IMR-90 (cell line): ENCODE results near the gene KDM4B. TPM values are rescaled to one million over a fixed set of nuclear protein-coding genes. Genes with fewer than 3 reads are reported as not detected.

Experiments
- ATAC-seq: fragments of 200-7000 bp; cut with Tn5 transposase; 2 replicates; pipeline ENCODE4 v1.9.1; 2020; ENCODE audit warnings: low read depth, mild to moderate bottlenecking, moderate library complexity
- BruUV-seq: library from RNA; stranded (reverse); fragments of 400-500 nt; replicated peaks from 2 replicates; lab custom pipeline; 2021; lab: Mats Ljungman, UMichigan
- CTCF ChIA-PET: fragments of 300-600 bp; formaldehyde crosslinking; extraction: SDS; loops from one replicate; lab custom pipeline; 2021; ENCODE audit warnings: antibody characterized with exemption; lab: Yijun Ruan, JAX
- POLR2A ChIA-PET: fragments of 300-600 bp; sonication (Branson Sonifier 250); formaldehyde crosslinking; loops from one replicate; lab custom pipeline; 2022; ENCODE audit warnings: antibody characterized with exemption; ENCODE audit not compliant: unreplicated experiment; lab: Charles Lee
- DNase-seq: peaks from one replicate; pipeline ENCODE4 v3.0.0; 2013
- H2AFZ ChIP-seq: replicated peaks from 2 replicates; pipeline ENCODE3; 2013; ENCODE audit warnings: low read length, mild to moderate bottlenecking; ENCODE audit not compliant: poor library complexity
- H2AK5ac ChIP-seq: 2 replicates; pipeline ENCODE4 v1.6.1; 2013; ENCODE audit warnings: low read depth, low read length, inconsistent platforms
- H2AK9ac ChIP-seq: replicated peaks from 2 replicates; pipeline ENCODE3; 2013; ENCODE audit warnings: mild to moderate bottlenecking, low read depth, low read length, moderate library complexity; ENCODE audit not compliant: poor library complexity
- H2BK120ac ChIP-seq: 2 replicates; pipeline ENCODE4 v1.6.1; 2013; ENCODE audit warnings: low read depth, low read length, inconsistent platforms
- H2BK15ac ChIP-seq: 3 replicates; pipeline ENCODE4 v1.6.1; 2013; ENCODE audit warnings: low read depth, low read length, inconsistent platforms
- H2BK20ac ChIP-seq: 2 replicates; pipeline ENCODE4 v1.6.1; 2013; ENCODE audit warnings: low read depth, mild to moderate bottlenecking, inconsistent platforms, low read length, moderate library complexity
- H2BK5ac ChIP-seq: 2 replicates; pipeline ENCODE4 v1.6.1; 2013; ENCODE audit warnings: mild to moderate bottlenecking, low read depth, low read length, inconsistent platforms; ENCODE audit not compliant: poor library complexity, severe bottlenecking
- H3K14ac ChIP-seq: replicated peaks from 2 replicates; pipeline ENCODE4 v1.6.1; 2013; ENCODE audit warnings: low read depth, low read length, inconsistent platforms
- H3K18ac ChIP-seq: 2 replicates; pipeline ENCODE4 v1.6.1; 2013; ENCODE audit warnings: low read depth, low read length, control low read depth
- H3K23ac ChIP-seq: 2 replicates; pipeline ENCODE4 v1.6.1; 2013; ENCODE audit warnings: low read depth, low read length, inconsistent platforms
- H3K27ac ChIP-seq: 2 replicates; pipeline ENCODE4 v1.5.1; 2013; ENCODE audit warnings: mild to moderate bottlenecking, control low read depth, low read length; ENCODE audit not compliant: insufficient read depth
- H3K27me3 ChIP-seq: 2 replicates; pipeline ENCODE4 v1.6.1; 2013; ENCODE audit warnings: low read length; ENCODE audit not compliant: control insufficient read depth, insufficient read depth
- H3K36me3 ChIP-seq: 2 replicates; pipeline ENCODE4 v1.6.1; 2013; ENCODE audit warnings: low read length, mixed read lengths; ENCODE audit not compliant: control insufficient read depth, insufficient read depth
- H3K4ac ChIP-seq: 2 replicates; pipeline ENCODE4 v1.6.1; 2013; ENCODE audit warnings: low read depth, low read length, inconsistent platforms
- H3K4me1 ChIP-seq: 2 replicates; pipeline ENCODE4 v1.6.1; 2013; ENCODE audit warnings: low read length, mixed read lengths; ENCODE audit not compliant: control insufficient read depth, insufficient read depth
- H3K4me2 ChIP-seq: 2 replicates; pipeline ENCODE4 v1.6.1; 2013; ENCODE audit warnings: low read depth, mild to moderate bottlenecking, control low read depth, low read length, moderate library complexity
- H3K4me3 ChIP-seq: 2 replicates; pipeline ENCODE4 v1.5.1; 2013; ENCODE audit warnings: low read depth, mild to moderate bottlenecking, control low read depth, low read length, moderate library complexity; ENCODE audit not compliant: insufficient read depth
- H3K56ac ChIP-seq: 2 replicates; pipeline ENCODE4 v1.6.1; 2013; ENCODE audit warnings: low read length, inconsistent platforms; ENCODE audit not compliant: insufficient read depth; ENCODE audit errors: extremely low read depth
- H3K79me1 ChIP-seq, 2 experiments: 2 replicates each; pipeline ENCODE4 v1.6.1; 2013; ENCODE audit warnings: low read length in 2 of 2, inconsistent platforms in 1 of 2, low read depth in 1 of 2
- H3K9ac ChIP-seq: 2 replicates; pipeline ENCODE4 v1.6.1; 2013; ENCODE audit warnings: low read depth, low read length, control low read depth
- H3K9me1 ChIP-seq: 2 replicates; pipeline ENCODE4 v1.6.1; 2013; ENCODE audit warnings: low read length, inconsistent platforms; ENCODE audit not compliant: insufficient read depth
- H3K9me3 ChIP-seq: 2 replicates; pipeline ENCODE4 v1.6.1; 2013; ENCODE audit warnings: low read length; ENCODE audit not compliant: control insufficient read depth, insufficient read depth
- H4K20me1 ChIP-seq: 2 replicates; pipeline ENCODE4 v1.6.1; 2013; ENCODE audit warnings: low read length, inconsistent platforms; ENCODE audit not compliant: insufficient read depth
- H4K5ac ChIP-seq: 2 replicates; pipeline ENCODE4 v1.6.1; 2013; ENCODE audit warnings: mild to moderate bottlenecking, low read depth, low read length, control low read depth
- H4K8ac ChIP-seq, 2 experiments: 2 replicates each; pipeline ENCODE4 v1.6.1; 2013; ENCODE audit warnings: low read depth in 2 of 2, low read length in 2 of 2, control low read depth in 1 of 2, inconsistent platforms in 1 of 2
- H4K91ac ChIP-seq: 2 replicates; pipeline ENCODE4 v1.6.1; 2013; ENCODE audit warnings: low read depth, low read length, inconsistent platforms; ENCODE audit not compliant: insufficient read depth
- NFE2L2 ChIP-seq: fragments of 150-350 bp; IDR thresholded peaks from 2 replicates; pipeline ENCODE4 v1.6.1; 2016; ENCODE audit warnings: low read depth, mild to moderate bottlenecking, low read length
- WGBS, 2 experiments: methylation state at CpG; one replicate each; pipeline versions ENCODE4 v1.1.5 to v1.1.7; 2013; ENCODE audit warnings: missing lambda C conversion rate in 2 of 2; ENCODE audit not compliant: insufficient read length in 1 of 2; ENCODE audit errors: extremely low coverage in 2 of 2; 5-methylcytosine and 5-hydroxymethylcytosine counted together
- dilution Hi-C: fragments of 300-500 bp; cut with HindIII; formaldehyde crosslinking; loops from one replicate; pipeline ENCODE4 v1.14.3; 2018; ENCODE audit warnings: low sequenced_read_pairs; ENCODE audit not compliant: unreplicated experiment
- in situ Hi-C: fragments of 300-500 bp; cut with MboI; formaldehyde crosslinking; loops from 3 replicates; pipeline ENCODE4 v1.14.3; 2019; ENCODE audit warnings: low sequenced_read_pairs, inconsistent platforms, mixed read lengths
- intact Hi-C: fragments of 100-400 bp; cut with micrococcal nuclease; formaldehyde crosslinking; loops from 2 replicates; pipeline ENCODE4 v1.10.0; 2022
- polyA plus RNA-seq, 3 experiments: library from polyadenylated mRNA; depleted of rRNA; stranded (reverse); fragments of >200 nt; gene quantifications; 2 replicates each; pipeline ENCODE4 v1.2.3, GENCODE V29; 2012; ENCODE audit warnings: low replicate concordance in 1 of 3
- total RNA-seq: library from RNA; depleted of rRNA; stranded (reverse); fragments of >200 nt; gene quantifications from 2 replicates; pipeline ENCODE4 v1.2.3, GENCODE V29; 2012

The KDM4B gene
- total and polyA plus RNA-seq, 2 of the 4 experiments (the other 2 are of a cell fraction) = 5.0 to 17.9 TPM

GRCh38 chr19:4922530-4923275 lies 46.2 kb upstream of the KDM4B start:
- no peak overlapping the region for H3K23ac ChIP-seq
- H4K91ac ChIP-seq = no peak overlapping the region
- no peak overlapping the region for H3K18ac ChIP-seq
- H3K36me3 ChIP-seq = no peaks in the 10 kb centered on the region; the same call in 1 of the 2 replicates
- no peak for ATAC-seq
- WGBS, 2 experiments = 87% methylated on average over 6 of the region's 22 CpGs; no CpG with 5 or more reads in 1 of the 2 experiments
- H2AK5ac ChIP-seq = no peak overlapping the region
- H4K8ac ChIP-seq = no peak overlapping the region
- no peak overlapping the region for H3K4me3 ChIP-seq
- no peak overlapping the region for H3K9ac ChIP-seq
- peaks cover 17 to 55% of the 10 kb centered on the region in 2 experiments; a peak in 3 of 4 replicates for H3K79me1 ChIP-seq
- H4K5ac ChIP-seq = peak overlapping the region; percentile 42; the same call in 1 of the 2 replicates
- 0 out of 2 replicates have a peak, but pooled peaks cover 4% of the 10 kb centered on the region for H3K9me1 ChIP-seq
- no peak overlapping the region for H3K56ac ChIP-seq
- POLR2A ChIA-PET = no interaction called here
- H3K27me3 ChIP-seq = no peaks in the 10 kb centered on the region
- H2BK15ac ChIP-seq = no peak overlapping the region
- H3K4me1 ChIP-seq = peaks cover 4% of the 10 kb centered on the region; the same call in 1 of the 2 replicates
- H3K4me2 ChIP-seq = no peak overlapping the region
- H3K4ac ChIP-seq = no peak overlapping the region; the same call in 1 of the 2 replicates
- DNase-seq = no peak
- intact Hi-C loops = no loop called here
- no TSS peak for BruUV-seq
- CTCF ChIA-PET = no interaction called here
- in situ Hi-C loops = no loop called here
- H4K20me1 ChIP-seq = peaks cover 57% of the 10 kb centered on the region
- no peak for TF ChIP-seq NFE2L2
- H2BK120ac ChIP-seq = no peak overlapping the region
- H2BK20ac ChIP-seq = no peak overlapping the region
- H2AFZ ChIP-seq = no peak overlapping the region
- dilution Hi-C loops = no loop called here
- H3K14ac ChIP-seq = no peak overlapping the region; the same call in 1 of the 2 replicates
- H2BK5ac ChIP-seq = no peak overlapping the region
- H2AK9ac ChIP-seq = peak overlapping the region; percentile 15
- no peak overlapping the region for H3K27ac ChIP-seq
- no peaks in the 10 kb centered on the region for H3K9me3 ChIP-seq
